ENCODE data around the gene RTEL1. TPM values are rescaled to one million over a fixed set of nuclear protein-coding genes. Genes with fewer than 3 reads are reported as not detected.

The RTEL1 gene
- polyA plus RNA-seq, 1 donor = 12.2 TPM

DNA sequence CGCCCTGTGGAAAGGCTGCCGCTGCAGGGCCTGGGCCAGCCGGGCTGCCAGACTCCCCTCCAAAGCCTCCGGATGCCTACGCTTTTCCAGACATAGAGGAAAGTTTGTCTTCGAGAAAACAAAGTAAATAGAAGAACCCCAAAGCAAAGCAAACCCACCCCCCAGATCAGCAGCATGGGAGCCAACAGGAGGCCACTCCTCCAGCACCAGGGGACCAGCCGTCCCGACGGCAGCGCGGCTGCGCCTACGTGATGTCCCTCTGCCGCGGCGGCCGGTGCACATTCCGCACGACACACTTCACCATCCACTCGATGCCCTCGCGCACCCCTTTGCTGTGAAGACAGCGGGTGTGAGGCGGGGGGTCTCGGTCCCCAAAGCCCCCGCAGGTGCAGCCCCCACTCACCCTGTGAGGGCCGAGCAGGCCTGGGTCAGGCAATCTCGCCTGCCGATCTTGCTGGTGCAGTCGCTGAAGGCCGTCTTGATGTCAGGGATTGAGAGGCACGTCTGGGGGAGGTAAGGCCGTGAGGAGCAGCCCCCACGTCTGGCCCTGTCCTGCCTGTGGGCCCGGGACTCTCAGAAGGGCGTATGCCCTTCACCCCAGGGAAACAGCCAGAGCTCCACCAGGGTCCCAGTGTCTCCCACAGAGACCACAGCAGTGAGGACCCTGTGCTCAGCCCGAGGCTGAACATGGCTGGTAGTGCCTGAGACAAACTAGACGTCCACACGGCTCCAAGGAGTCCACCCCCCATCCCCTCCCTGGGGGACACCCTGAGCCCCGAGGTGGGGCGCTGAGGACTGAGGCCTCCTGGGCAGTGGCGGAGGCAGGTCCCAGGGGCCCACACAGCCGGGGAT lies 42.3 kb downstream of the RTEL1 start:
- no peak for DNase-seq

DNA sequence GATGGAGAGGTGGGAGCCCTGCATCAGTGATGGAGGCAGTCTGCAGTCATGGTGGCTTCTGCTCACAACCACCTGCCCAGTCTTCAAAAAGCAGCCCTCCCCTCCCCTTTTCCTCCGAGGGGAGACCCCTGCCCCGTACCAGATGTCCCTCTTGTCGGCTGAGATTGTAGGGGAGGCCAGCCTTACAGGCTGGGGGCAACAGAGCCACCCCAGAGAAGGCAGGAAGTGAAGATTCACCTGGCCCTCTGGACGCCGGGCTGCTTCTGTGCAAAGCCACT lies 42.9 kb downstream of the RTEL1 start:
- DNase-seq = no peak

GRCh38 chr20:63701329-63702035 lies 43.4 kb downstream of the RTEL1 start:
- DNase-seq = no peak

DNA sequence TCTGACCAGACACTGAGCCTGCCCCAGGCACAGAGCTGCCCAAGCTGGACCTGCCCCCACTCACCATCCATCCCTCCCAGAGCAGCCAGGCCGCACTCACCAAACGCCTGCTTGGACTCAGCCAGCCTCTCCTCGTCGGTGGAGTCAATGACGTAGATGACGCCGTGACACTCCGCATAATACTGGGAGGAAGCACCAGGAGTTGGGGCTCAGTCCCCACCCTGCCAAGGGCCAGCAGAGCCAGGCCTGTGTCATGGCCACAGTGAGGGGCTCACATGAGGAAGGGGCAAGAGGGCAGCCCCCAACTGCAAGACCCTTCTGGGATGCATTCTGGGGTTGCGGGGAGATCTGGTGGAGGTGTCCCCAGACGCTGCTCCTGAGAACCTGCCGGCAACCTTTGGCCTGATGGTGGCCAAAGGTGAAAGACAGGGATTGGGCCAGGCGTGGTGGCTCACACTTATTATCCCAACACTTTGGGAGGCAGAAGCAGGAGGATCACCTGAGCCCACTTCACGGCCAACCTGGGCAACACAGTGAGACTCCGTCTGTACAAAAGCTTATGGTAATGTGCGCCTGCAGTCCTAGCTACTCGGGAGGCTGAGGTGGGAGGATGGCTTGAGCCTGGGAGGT lies 44.0 kb downstream of the RTEL1 start:
- DNase-seq = no peak

DNA sequence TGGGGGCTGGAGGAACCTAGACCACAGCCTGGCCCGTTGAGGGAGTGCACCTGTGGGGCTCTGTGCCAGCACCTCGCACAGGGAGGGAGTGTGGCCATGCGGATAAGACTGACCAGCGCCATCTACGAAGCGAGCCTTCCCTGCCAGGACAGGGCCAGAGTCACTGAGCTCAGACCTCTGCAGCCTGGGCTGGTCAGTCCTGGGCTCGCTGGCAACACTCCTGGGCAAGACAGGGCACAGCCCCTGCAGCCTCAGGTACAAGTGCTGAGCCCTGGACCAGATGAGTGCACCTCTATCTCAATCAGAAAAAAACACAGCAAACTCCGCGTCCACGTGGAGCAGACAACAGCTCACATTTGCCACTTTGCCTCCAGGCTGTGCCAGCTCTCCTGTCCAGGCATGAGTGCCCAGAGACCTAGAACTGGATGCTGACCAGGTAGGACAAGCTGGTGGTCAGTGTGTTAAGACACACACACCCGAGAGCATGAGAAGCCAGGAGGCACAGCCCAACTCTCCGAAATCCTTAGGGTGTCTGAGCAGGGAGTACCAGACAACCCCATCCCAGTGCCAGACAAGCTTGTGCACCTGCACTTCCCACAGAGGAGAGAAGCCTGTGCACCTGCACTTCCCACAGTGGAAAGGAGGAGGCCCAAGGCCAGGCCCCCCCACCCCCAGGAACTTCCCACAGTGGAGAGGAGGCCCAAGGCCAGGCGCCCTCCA lies 44.8 kb downstream of the RTEL1 start:
- DNase-seq = no peak

DNA sequence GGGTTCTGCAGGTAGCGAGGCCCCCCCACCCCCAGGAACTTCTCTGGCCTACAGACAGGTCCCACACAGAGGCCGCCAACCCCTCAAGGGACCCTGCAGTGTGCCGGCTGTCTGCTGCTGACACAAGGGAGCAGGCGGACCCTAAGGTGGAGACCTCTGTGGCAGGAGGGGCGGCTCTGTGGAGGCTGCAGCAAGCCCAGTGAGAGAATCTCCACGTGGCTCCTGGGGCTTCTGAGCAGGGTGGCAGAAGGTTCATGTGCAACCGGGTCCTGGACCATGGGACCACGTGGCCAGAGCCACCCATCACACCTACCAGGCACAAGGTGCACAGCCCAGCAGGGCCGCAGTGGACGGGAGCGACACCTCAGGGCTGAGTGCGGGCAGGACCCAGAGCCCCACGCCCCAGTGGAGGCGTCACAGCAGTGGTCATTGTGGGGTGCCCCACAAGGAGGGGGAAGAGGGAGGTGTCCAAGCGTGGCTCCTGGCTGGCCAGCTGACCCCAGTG lies 45.4 kb downstream of the RTEL1 start:
- DNase-seq = no peak

DNA sequence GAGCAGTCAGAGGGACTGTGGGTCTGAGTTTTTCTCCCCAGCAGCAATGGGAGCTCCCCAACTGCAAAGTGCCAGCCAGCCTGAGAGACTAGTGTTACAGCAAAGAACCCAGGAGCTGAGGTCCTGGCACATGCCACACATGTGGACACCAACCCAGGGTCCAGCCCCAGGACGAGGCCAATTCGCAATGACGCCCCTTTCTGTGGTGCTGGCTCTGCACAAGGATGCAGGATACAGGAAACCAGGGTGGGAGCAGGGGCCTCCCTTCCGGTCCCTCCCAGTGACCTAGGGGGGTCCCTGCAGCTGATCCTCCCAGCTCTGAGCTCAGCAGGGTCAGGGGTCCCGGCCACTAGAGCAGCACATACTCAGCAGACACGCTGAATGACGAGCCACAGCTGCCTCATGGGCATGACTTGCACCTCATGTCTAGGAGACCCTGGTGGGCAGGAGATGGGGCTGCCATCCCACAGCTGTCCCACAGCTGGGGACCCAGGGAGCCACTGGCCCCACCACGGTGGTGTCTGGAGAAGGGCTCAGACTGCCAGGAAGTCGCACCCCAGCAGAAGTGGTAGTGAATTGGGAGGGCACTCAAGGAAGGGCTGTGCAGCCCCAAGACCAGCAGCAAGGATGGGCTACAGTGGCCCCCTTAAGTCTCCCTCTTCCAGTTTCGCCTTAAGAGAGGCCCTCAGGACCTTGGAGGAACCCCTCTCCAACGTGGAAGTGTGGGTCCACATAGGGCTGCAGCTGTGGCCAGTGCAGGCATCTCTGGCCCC lies 46.0 kb downstream of the RTEL1 start:
- DNase-seq = no peak

DNA sequence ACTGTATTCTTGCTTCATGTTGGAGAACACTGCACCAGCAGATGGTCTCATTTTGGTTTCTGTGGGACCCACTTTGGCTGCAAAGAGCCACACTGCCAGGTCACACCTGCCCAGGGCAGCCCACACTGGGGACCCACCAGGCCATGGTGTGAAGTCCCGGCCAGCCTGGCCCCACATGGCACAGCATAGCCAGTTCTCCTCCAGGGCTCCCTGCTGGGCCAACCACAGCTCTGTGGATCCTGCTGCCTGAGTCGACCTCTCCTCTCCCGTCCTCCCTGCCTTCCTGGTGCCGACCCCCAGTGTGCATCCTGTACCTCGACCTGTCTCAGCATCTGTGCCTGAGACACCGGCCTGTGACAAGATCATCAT lies 46.6 kb downstream of the RTEL1 start:
- DNase-seq = no peak

DNA sequence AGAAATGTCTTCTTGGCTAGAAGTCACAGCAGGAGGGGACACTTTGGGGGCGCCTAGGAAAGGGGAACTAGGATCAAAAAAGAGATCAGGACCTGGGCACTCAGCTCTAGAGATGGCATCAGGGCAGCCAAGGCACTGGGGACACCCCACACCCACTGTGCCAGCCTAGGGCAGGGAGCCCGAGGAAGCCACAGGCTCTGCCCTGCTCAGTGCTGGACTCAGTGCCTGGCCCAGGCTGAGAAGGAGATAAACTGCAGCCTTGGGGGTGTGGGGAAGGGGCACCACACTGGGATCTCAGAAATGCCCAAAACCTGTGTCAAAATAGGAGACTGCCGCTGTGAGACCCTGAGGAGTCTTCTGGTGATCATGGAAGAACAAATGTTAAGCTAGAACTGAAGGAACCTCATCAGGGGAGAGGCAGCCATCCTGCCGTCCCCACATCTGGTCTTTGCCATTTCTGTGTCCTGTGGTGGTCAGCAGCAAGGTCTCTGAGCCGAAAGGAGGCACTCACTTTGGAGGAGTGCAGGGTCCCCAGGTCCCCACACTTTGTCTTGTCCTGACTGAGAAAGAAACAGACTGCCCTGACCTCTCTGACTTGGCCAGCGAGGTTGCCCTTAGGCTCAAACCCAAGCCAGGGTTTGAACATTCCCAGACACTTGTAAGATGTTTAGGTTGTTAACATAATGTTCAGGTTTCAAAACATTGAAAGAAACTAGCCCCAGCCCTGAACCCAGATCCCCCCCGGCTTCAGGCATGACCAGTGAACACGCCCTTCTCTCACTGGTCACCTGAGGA lies 47.3 kb downstream of the RTEL1 start:
- no peak for DNase-seq

DNA sequence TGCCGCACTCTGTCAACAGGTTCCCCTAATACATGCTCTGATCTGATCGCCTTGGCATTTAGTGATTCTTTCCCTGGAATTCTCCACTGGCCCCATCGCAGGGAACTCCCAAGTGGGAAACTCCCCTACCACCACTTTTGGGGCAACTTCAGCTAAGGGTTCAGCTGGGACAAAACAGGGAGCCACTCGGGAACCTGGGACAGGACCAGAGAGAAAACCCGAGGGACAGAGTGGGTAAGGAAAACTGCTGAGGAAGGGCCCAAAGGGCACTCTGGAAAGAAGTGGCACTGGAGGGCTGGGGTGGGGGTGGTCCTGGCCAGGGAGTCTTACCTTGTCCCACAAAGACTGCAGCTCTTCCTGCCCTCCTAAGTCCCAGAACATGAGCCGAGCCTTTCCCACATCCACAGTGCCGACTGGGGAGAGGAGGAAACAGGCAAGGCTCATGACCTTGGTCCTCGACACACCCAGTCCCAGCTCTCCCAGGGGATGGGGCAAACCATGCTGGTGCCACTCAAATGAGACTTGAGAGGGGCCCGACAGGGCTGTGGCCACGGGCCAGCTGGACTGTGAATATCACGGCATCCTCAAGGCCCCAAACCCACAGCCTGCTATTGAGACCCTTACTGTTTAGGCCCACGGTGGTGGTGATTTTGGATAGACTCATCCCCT lies 48.0 kb downstream of the RTEL1 start:
- DNase-seq = no peak

DNA sequence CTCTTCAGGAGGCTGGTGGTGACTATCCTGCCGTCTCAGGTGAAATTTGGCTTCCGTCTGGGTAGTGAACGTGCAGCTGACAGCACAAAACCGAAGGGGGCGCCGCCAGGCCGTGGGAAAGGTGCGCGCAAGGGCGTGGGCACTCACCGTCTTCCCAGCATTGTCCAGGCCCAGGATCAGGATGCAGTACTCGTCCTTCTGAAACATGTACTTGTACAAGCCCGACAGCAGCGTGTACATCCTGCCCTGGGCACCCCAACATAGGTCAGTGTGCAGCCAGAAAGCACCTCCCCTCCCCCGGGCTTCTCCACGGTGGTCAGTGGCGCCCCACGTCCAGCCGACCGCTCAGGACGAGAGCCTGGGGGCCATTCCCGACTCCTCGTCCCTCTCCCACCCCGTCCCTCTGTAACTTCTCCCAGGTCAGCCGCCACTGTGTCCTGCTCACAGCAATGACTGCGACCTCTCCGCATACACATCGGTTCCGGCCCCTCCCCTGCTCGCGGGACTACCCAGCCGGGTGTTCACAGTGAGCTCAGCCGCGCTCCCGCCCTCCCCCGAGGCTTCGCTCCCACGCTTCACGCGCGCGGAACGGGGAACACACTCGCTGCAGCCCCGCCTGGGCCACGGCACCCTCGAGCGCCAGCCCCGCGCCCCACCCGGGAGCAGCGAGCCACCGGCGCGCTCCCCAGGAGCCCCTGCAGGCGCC lies 48.9 kb downstream of the RTEL1 start:
- no peak for DNase-seq

- peak; percentile 89 for DNase-seq
Observed at GRCh38 chr20:63707558-63708300, 49.6 kb downstream of the RTEL1 start, which contains the start of the genes ARFRP1 and ZGPAT. TSS of gene ARFRP1 (minus strand) at chr20:63707976. CDS start at chr20:63707091, 885 bp downstream. TSS of gene ZGPAT (plus strand) at chr20:63708039. CDS start at chr20:63708581, 542 bp downstream.

DNA sequence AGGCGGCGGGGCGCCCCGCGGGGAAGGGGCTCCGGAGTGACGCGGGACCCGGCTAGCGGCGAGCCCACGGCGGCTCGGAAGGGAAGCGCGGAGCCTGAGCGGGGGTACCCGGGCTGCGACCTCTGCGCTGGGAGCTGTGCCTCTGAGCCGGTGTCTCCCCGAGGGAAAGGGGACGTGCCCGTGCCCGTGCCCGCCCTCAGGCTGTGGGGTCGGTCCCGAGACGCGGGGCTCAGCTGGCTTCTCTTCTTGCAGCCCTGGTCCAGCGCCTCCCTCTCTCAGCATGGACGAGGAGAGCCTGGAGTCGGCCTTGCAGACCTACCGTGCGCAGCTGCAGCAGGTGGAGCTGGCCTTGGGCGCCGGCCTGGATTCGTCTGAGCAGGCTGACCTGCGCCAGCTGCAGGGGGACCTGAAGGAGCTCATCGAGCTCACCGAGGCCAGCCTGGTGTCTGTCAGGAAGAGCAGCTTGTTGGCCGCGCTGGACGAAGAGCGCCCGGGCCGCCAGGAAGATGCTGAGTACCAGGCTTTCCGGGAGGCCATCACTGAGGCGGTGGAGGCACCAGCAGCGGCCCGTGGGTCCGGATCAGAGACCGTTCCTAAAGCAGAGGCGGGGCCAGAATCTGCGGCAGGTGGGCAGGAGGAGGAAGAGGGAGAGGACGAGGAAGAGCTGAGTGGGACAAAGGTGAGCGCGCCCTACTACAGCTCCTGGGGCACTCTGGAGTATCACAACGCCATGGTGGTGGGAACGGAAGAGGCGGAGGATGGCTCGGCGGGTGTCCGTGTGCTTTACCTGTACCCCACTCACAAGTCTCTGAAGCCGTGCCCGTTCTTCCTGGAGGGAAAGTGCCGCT lies 50.4 kb downstream of the RTEL1 start:
- no peak for DNase-seq

- no peak for DNase-seq
Observed at GRCh38 chr20:63709149-63709527, 51.0 kb downstream of the RTEL1 start.

DNA sequence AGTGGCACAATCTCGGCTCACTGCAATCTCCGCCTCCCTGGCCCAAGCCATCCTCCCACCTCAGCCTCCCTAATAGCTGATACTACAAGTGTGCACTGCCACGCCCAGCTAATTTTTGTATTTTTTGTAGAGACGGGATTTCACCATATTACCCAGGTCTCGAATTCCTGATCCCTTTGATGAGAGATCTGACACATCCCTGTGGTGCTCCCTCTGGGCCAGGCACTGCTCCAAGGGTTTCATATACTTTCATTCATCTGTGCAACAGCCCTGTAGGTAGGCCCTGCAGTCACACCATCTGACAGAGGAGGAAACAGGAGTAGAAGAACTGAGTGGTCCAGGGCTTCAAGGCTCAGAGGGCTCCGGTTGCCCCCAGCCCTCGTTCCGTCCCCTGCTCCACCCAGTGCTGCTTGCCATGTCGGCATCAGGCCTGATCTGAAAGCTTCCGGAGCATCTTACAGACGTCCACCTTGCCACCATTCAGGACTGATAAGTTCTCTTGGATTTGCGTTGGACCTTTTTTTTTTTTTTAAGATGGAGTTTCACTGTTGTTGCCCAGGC lies 53.1 kb downstream of the RTEL1 start:
- no peak for DNase-seq

DNA sequence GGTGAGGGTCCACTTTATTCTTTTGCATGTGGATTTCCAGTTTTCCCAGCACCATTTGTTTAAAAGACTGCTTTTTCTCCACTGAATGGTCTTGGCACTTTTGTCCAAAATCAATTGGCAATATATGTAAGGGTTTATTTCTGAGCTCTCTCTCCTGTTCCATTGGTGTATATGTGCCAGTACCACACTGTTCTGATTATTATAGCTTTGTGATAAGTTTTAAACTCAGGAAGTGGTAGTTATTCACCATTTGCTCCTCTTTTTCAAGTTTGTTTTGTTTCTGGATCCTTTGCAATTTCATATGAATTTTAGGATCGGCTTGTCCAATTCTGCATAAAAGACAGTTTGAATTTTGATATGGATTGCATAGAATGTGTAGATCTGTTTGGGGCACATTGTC lies 54.1 kb downstream of the RTEL1 start:
- DNase-seq = no peak

DNA sequence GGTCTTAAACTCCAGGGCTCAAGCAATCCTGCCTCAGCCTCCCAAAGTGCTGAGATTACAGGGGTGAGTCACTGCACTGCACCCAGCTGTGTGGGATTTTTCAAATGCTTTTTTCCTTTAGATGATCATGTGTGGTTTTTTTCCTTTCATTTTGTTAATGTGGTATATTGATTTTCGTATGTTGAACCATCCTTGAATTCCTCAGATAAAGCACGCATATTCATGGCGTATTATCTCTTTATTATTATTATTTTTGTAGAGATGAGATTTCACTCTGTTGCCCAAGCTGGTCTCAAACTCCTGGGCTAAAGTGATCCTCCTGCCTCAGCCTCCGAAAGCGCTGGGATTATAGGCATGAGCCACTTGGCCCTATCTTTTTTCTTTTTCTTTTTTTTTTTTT lies 56.7 kb downstream of the RTEL1 start:
- no peak for DNase-seq

DNA sequence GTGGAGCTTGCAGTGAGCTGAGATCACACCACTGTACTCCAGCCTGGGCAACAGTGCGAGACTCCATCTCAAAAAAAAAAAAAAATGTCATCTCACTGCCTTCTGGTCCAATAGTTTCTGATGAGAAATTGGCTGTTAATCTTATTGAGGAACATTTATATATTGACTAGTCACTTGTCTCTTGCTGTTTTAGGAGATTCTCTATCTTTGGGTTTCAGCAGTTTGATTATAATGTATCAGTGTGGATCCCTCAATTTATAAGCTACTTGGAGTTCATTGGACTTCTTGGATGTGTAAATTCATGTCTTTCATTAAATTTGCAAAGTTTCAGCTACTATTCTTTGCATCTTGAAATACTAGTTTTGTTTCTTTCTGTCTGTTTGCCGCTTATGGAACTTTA lies 60.9 kb downstream of the RTEL1 start:
- DNase-seq = no peak

All from hindlimb muscle (tissue), 1 donor.